Neural crest cell (in vitro differentiated cells): ENCODE data around the gene KRTAP20-2. TPM values are rescaled to one million over a fixed set of nuclear protein-coding genes. Genes with fewer than 3 reads are reported as not detected.

Experiments
- DNase-seq: peaks from one replicate; pipeline ENCODE4 v3.0.0; 2021; ENCODE audit warnings: low read depth, mixed read lengths, low spot score
- H3K27ac Mint-ChIP-seq: one replicate; pipeline ENCODE4 v1.8.0; 2021; ENCODE audit warnings: mild to moderate bottlenecking, mixed read lengths; ENCODE audit not compliant: unreplicated experiment
- H3K27me3 Mint-ChIP-seq: 2 replicates; pipeline ENCODE4 v1.8.0; 2021; ENCODE audit warnings: low read depth, mild to moderate bottlenecking, mixed read lengths
- H3K36me3 Mint-ChIP-seq: 2 replicates; pipeline ENCODE4 v1.8.0; 2021; ENCODE audit warnings: low read depth, mild to moderate bottlenecking, mixed read lengths
- H3K4me1 Mint-ChIP-seq: 2 replicates; pipeline ENCODE4 v1.8.0; 2021; ENCODE audit warnings: mixed read lengths
- H3K4me3 Mint-ChIP-seq: one replicate; pipeline ENCODE4 v1.8.0; 2021; ENCODE audit warnings: mild to moderate bottlenecking, mixed read lengths
- H3K9me3 Mint-ChIP-seq: 2 replicates; pipeline ENCODE4 v1.8.0; 2021; ENCODE audit warnings: mixed read lengths
- CTCF ChIP-seq: fragments of 200-600 bp; sonication (generic); conservative IDR thresholded peaks from 2 replicates; pipeline ENCODE4 v1.5.0; 2021; ENCODE audit warnings: antibody characterized with exemption, mild to moderate bottlenecking
- total RNA-seq: library from RNA; stranded (reverse); gene quantifications from 2 replicates; pipeline ENCODE4 v1.2.1, GENCODE V29; 2021

Gene KRTAP20-2
- total RNA-seq, 1 donor from 2014 or later, result not detected

- Mint-ChIP-seq H3K27me3 (no peaks in the 10 kb centered on the region), H3K4me3 (no peak overlapping the region), H3K27ac (no peak overlapping the region), H3K4me1 (no peaks in the 10 kb centered on the region), H3K36me3 (no peaks in the 10 kb centered on the region), H3K9me3 (peaks cover 21% of the 10 kb centered on the region)
- no peak for TF ChIP-seq CTCF
- no peak for DNase-seq
Measured at GRCh38 chr21:30605968-30606367, 29.0 kb upstream of the KRTAP20-2 start.

- TF ChIP-seq CTCF, result no peak
- Mint-ChIP-seq H3K4me3 (no peak overlapping the region), H3K27ac (no peak overlapping the region), H3K9me3 (peaks cover 16% of the 10 kb centered on the region), H3K27me3 (no peaks in the 10 kb centered on the region), H3K4me1 (no peaks in the 10 kb centered on the region), H3K36me3 (peaks cover 2% of the 10 kb centered on the region)
- no peak for DNase-seq
Measured at GRCh38 chr21:30612132-30612531, 22.9 kb upstream of the KRTAP20-2 start.

GRCh38 chr21:30613836-30614235 lies 21.2 kb upstream of the KRTAP20-2 start, which contains the start of gene KRTAP6-1:
Gene KRTAP6-1 (minus strand): TSS chr21:30613930. CDS start chr21:30613904, 26 bp downstream.
- Mint-ChIP-seq H3K36me3 (peaks cover 2% of the 10 kb centered on the region), H3K27ac (no peak within 1 kb of the TSS), H3K27me3 (no peaks in the 10 kb centered on the region), H3K4me3 (no peak within 1 kb of the TSS), H3K4me1 (no peaks in the 10 kb centered on the region), H3K9me3 (peaks cover 16% of the 10 kb centered on the region)
- TF ChIP-seq CTCF, result no peak
- no peak for DNase-seq

DNA sequence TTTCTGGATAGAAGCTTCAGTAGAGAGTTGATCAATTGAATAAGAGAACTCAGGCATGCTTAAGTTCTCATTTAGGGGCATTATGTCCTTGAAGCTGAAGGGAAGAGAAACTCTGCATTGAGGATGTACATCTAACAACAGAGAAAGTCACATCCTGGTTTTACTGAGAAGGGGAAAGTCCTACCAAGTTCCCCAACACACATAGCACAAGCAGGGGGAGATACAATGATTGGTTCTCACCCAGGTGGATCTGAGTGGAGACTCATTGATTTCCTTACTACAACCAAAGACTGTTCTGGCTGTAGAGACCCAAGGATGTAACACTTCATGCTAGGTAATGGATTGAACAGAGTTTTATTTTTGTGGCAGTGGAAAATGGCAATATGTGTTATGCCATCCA lies 19.8 kb upstream of the KRTAP20-2 start:
- no peaks in the 10 kb centered on the region for H3K4me1 Mint-ChIP-seq
- no peak for TF ChIP-seq CTCF
- no peaks in the 10 kb centered on the region for H3K27me3 Mint-ChIP-seq
- H3K4me3 Mint-ChIP-seq, result no peak overlapping the region
- DNase-seq, result no peak
- H3K9me3 Mint-ChIP-seq, result peaks cover 15% of the 10 kb centered on the region
- no peak overlapping the region for H3K27ac Mint-ChIP-seq
- peaks cover 2% of the 10 kb centered on the region for H3K36me3 Mint-ChIP-seq

GRCh38 chr21:30616125-30616524 lies 18.9 kb upstream of the KRTAP20-2 start, which contains the start of gene KRTAP20-1:
Gene KRTAP20-1 (plus strand): TSS chr21:30616425. CDS start chr21:30616455, 30 bp downstream.
- no peak for TF ChIP-seq CTCF
- Mint-ChIP-seq H3K4me1 (no peaks in the 10 kb centered on the region), H3K9me3 (peaks cover 6% of the 10 kb centered on the region), H3K4me3 (no peak within 1 kb of the TSS), H3K27ac (no peak within 1 kb of the TSS), H3K27me3 (no peaks in the 10 kb centered on the region), H3K36me3 (peaks cover 2% of the 10 kb centered on the region)
- DNase-seq, result no peak
